Naive thymus-derived CD8-positive, alpha-beta T cell (primary cell): ENCODE results near the gene FAM83G. TPM values are rescaled to one million over a fixed set of nuclear protein-coding genes. Genes with fewer than 3 reads are reported as not detected.
A peak's percentile ranks its signal among the peaks of the same experiment; 100 is the strongest.

ENCODE experiments used
- ATAC-seq, 2 donors: fragments of 150-1000 bp; cut with Tn5 transposase in 1 of 2; sonication (Bioruptor Pico), chemical (Tn5 transposase) in 1 of 2; 1 replicate in 1 of 2; 2 replicates in 1 of 2; pipeline ENCODE4 v1.10.0; 2021; ENCODE audit warnings: mild to moderate bottlenecking in 2 of 2, moderate library complexity in 2 of 2
- POLR2A ChIA-PET: fragments of 350-600 bp; sonication (Branson Sonifier 250); formaldehyde crosslinking; loops from one replicate; lab custom pipeline; 2021; ENCODE audit warnings: antibody characterized with exemption; lab: Charles Lee
- DNase-seq, 10 donors: peaks; one replicate each; pipeline versions ENCODE4 v3.0.0 to v3.0.0-alpha.2; 2020 to 2022
- H3K27ac Mint-ChIP-seq, 10 donors: one replicate each; pipeline ENCODE4 v1.8.0; 2020 to 2022; ENCODE audit warnings: mild to moderate bottlenecking in 10 of 10, mixed read lengths in 10 of 10, moderate library complexity in 4 of 10, inconsistent platforms in 1 of 10
- H3K27me3 Mint-ChIP-seq, 5 donors: one replicate each; pipeline ENCODE4 v1.8.0; 2021 to 2022; ENCODE audit warnings: mixed read lengths in 5 of 5
- H3K36me3 Mint-ChIP-seq, 3 donors: one replicate each; pipeline ENCODE4 v1.8.0; 2020 to 2022; ENCODE audit warnings: mixed read lengths in 3 of 3, mild to moderate bottlenecking in 2 of 3, inconsistent platforms in 1 of 3
- H3K4me1 Mint-ChIP-seq, 4 donors: one replicate each; pipeline ENCODE4 v1.8.0; 2021 to 2022; ENCODE audit warnings: mixed read lengths in 4 of 4
- H3K4me3 Mint-ChIP-seq, 10 donors: one replicate each; pipeline ENCODE4 v1.8.0; 2020 to 2022; ENCODE audit warnings: mild to moderate bottlenecking in 10 of 10, mixed read lengths in 10 of 10, moderate library complexity in 6 of 10, inconsistent platforms in 1 of 10
- H3K9me3 Mint-ChIP-seq, 9 donors: one replicate each; pipeline ENCODE4 v1.8.0; 2020 to 2022; ENCODE audit warnings: mixed read lengths in 9 of 9, mild to moderate bottlenecking in 3 of 9, inconsistent platforms in 1 of 9, moderate library complexity in 1 of 9
- polyA plus RNA-seq, 3 donors: library from polyadenylated mRNA; unstranded; fragments of 300-500 nt; fragmentation: Illumina TruSeq; gene quantifications; one replicate each; pipeline ENCODE4 v1.2.3, GENCODE V29; 2021
- total RNA-seq, 8 experiments: library from RNA in 2 of 8; stranded (reverse) in 2 of 8; gene quantifications; one replicate each; pipeline ENCODE4 v1.2.3 and lab custom pipeline; 2021 to 2026

The FAM83G gene
- total and polyA plus RNA-seq, 5 experiments from 2014 or later, result 1.5 to 8.9 (median 3.5) TPM

- peak overlapping the region in 8 of 10 donors; percentile 27 to 83 (median 78) for H3K27ac Mint-ChIP-seq
- DNase-seq, result peak in 2 of 10 donors; percentile 25 to 30
Observed at GRCh38 chr17:19002805-19003542, 1.6 kb downstream of the FAM83G start.

GRCh38 chr17:19001907-19002590, 2.5 kb downstream of the FAM83G start:
- Mint-ChIP-seq H3K36me3 (no peaks in the 10 kb centered on the region), H3K9me3 (no peaks in the 10 kb centered on the region), H3K27ac (peak overlapping the region in 1 of 10 donors; percentile 50), H3K4me3 (peak overlapping the region in 8 of 10 donors; percentile 4 to 92 (median 74)), H3K27me3 (no peaks in the 10 kb centered on the region), H3K4me1 (peaks cover 11 to 40% (median 32%) of the 10 kb centered on the region in 4 donors)
- POLR2A ChIA-PET, result interaction anchor here (0.6 to 1.5 kb wide), 8 partner anchors 8 to 77 kb away, joined by 3 to 6 read pairs (median 3); no protein-coding TSS in a partner anchor
- no peak for DNase-seq
- no peak for ATAC-seq

More at GRCh38 chr17:19002805-19003542, 1.6 kb downstream of the FAM83G start:
- Mint-ChIP-seq H3K4me1 (peaks cover 11 to 46% (median 39%) of the 10 kb centered on the region in 4 donors), H3K36me3 (no peaks in the 10 kb centered on the region), H3K27me3 (no peaks in the 10 kb centered on the region), H3K9me3 (no peaks in the 10 kb centered on the region), H3K4me3 (peak overlapping the region; percentile 67 to 92 (median 86))
- peak; percentile 23 to 42 for ATAC-seq
- POLR2A ChIA-PET, result interaction anchor here (0.6 to 1.3 kb wide), 6 partner anchors 9 to 78 kb away, joined by 3 to 6 read pairs (median 3); no protein-coding TSS in a partner anchor

DNA sequence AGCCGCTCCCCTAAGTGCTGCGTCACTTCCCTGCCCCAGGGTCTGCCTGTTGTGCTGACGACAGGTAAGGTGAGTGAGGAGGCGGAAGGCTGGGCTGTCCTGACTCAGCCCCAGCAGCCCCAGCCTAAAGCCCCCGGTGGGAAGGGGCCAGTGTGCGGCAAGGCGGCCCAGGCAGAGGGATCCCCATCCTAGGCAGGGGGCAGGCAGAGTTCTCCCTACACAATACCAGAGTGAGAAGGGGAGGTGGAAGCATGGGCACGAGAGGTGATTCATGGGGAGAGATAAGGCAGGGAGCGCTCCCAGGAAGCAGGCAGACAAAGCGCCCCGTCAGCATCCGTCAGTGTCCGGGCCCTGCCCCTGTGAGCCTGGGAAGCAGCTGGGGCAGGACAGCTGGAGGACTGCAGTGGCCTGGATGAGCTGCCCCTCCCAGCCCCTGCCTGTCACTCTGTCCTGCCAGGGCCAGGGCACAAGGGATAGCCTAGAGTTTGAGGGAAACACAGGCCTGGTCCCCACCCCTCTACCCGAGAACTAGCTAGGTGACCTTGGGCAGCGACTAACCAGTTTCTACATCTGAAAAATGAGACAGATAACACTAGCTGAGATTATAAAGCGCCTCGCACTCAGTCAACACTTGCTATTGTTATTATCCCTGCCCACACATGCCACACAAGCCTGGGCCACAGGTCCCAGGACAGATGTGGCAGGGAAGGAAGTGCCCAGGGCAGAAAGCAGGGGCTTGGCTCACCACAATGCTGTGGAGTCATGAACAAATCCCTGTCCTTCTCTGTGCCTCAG, 3.8 kb downstream of the FAM83G start:
- H3K27me3 Mint-ChIP-seq, result no peaks in the 10 kb centered on the region
- DNase-seq, result no peak
- H3K4me3 Mint-ChIP-seq, result no peak overlapping the region
- peaks cover 9 to 37% (median 29%) of the 10 kb centered on the region in 4 donors for H3K4me1 Mint-ChIP-seq
- ATAC-seq, result no peak
- peaks cover 0 to 4% (median 2%) of the 10 kb centered on the region in 3 donors for H3K36me3 Mint-ChIP-seq
- POLR2A ChIA-PET, result interaction anchor here (0.9 to 1.5 kb wide), 2 partner anchors 9 to 10 kb away, joined by 3 read pairs; no protein-coding TSS in a partner anchor
- H3K27ac Mint-ChIP-seq, result peak overlapping the region in 1 of 10 donors; percentile 53
- H3K9me3 Mint-ChIP-seq, result peaks cover 0 to 7% (median 0%) of the 10 kb centered on the region in 9 donors

- DNase-seq (no peak), ATAC-seq (no peak)
- POLR2A ChIA-PET, result no interaction called here
- H3K36me3 Mint-ChIP-seq, result peaks cover 2 to 9% (median 7%) of the 10 kb centered on the region in 3 donors
- H3K27ac Mint-ChIP-seq, result no peak overlapping the region
- peaks cover 9 to 34% (median 28%) of the 10 kb centered on the region in 4 donors for H3K4me1 Mint-ChIP-seq
- H3K9me3 Mint-ChIP-seq, result peaks cover 0 to 12% (median 6%) of the 10 kb centered on the region in 9 donors
- no peak overlapping the region for H3K4me3 Mint-ChIP-seq
- no peaks in the 10 kb centered on the region for H3K27me3 Mint-ChIP-seq
Observed at GRCh38 chr17:18999911-19000310, 4.7 kb downstream of the FAM83G start.

- Mint-ChIP-seq H3K27me3 (no peaks in the 10 kb centered on the region), H3K27ac (no peak overlapping the region), H3K9me3 (peaks cover 0 to 12% (median 8%) of the 10 kb centered on the region in 9 donors), H3K4me1 (peaks cover 9 to 32% (median 27%) of the 10 kb centered on the region in 4 donors), H3K36me3 (peaks cover 2 to 9% (median 7%) of the 10 kb centered on the region in 3 donors), H3K4me3 (no peak overlapping the region)
- ATAC-seq, result no peak
- DNase-seq, result no peak
- POLR2A ChIA-PET, result no interaction called here
Observed at GRCh38 chr17:18999394-18999793, 5.2 kb downstream of the FAM83G start.

DNA sequence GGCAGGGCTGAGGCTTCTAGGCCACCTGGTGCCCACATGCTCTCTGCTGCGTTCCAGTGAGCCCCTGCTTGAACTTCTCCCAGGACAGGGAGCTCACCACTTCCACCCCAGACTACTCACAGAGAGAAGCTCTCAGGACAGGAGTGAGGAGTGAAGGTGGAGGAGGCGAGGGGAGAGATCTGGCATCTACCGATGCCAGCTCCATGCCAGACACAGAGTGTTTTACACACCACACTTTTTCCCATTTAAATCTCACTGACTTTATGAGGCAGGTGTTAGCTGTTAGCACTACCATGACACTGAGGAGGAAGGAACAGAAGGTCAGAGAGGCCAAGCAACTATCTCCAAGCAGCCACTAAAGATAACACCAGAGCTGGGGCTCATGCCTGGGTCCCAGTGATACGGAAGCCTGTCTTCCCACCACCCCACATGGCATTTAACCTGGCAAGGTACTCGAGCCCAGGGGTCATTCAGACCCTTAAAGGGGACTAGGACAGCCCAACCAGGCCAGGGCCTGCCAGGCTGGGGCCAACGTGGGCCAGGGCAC, 6.8 kb downstream of the FAM83G start:
- H3K9me3 Mint-ChIP-seq, result peaks cover 0 to 12% (median 8%) of the 10 kb centered on the region in 9 donors
- DNase-seq, result no peak
- H3K4me1 Mint-ChIP-seq, result peaks cover 12 to 39% (median 33%) of the 10 kb centered on the region in 4 donors
- H3K27me3 Mint-ChIP-seq, result no peaks in the 10 kb centered on the region
- POLR2A ChIA-PET, result no interaction called here
- no peak overlapping the region for H3K4me3 Mint-ChIP-seq
- H3K36me3 Mint-ChIP-seq, result peaks cover 2 to 9% (median 7%) of the 10 kb centered on the region in 3 donors
- no peak for ATAC-seq
- H3K27ac Mint-ChIP-seq, result no peak overlapping the region

GRCh38 chr17:18996458-18996857, 8.1 kb downstream of the FAM83G start:
- H3K4me1 Mint-ChIP-seq, result peaks cover 11 to 40% (median 27%) of the 10 kb centered on the region in 4 donors
- POLR2A ChIA-PET, result interaction anchor here (1.7 kb wide), 1 partner anchor 22 kb away, joined by 4 read pairs; no protein-coding TSS in a partner anchor
- peaks cover 2 to 9% (median 7%) of the 10 kb centered on the region in 3 donors for H3K36me3 Mint-ChIP-seq
- no peak for DNase-seq
- H3K27ac Mint-ChIP-seq, result peak overlapping the region in 1 of 10 donors; percentile 9
- H3K9me3 Mint-ChIP-seq, result peaks cover 0 to 12% (median 8%) of the 10 kb centered on the region in 9 donors
- no peak for ATAC-seq
- H3K27me3 Mint-ChIP-seq, result no peaks in the 10 kb centered on the region
- no peak overlapping the region for H3K4me3 Mint-ChIP-seq

DNA sequence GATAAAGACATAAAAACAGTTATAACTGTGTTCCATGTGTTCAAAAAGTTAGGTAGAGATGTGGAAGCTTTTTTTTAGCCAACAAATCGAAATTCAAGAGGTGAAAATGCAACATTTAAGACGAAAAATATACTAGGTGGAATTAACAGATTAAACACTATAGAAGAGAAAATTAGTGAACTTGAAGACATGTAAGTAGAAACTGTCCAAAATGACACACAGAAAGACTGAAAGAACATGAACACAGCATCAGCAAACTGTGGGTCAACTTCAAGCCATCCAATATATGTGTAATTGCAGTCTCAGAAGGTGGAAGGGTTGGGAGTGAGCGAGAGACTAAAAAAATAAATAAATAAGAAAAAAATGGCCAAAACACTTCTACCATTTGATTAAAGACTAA, 9.3 kb downstream of the FAM83G start:
- ATAC-seq (no peak), DNase-seq (no peak)
- H3K9me3 Mint-ChIP-seq, result peaks cover 0 to 12% (median 8%) of the 10 kb centered on the region in 9 donors
- peaks cover 11 to 38% (median 25%) of the 10 kb centered on the region in 4 donors for H3K4me1 Mint-ChIP-seq
- no peaks in the 10 kb centered on the region for H3K27me3 Mint-ChIP-seq
- H3K27ac Mint-ChIP-seq, result no peak overlapping the region
- no peak overlapping the region for H3K4me3 Mint-ChIP-seq
- POLR2A ChIA-PET, result no interaction called here
- H3K36me3 Mint-ChIP-seq, result peaks cover 2 to 9% (median 7%) of the 10 kb centered on the region in 3 donors

DNA sequence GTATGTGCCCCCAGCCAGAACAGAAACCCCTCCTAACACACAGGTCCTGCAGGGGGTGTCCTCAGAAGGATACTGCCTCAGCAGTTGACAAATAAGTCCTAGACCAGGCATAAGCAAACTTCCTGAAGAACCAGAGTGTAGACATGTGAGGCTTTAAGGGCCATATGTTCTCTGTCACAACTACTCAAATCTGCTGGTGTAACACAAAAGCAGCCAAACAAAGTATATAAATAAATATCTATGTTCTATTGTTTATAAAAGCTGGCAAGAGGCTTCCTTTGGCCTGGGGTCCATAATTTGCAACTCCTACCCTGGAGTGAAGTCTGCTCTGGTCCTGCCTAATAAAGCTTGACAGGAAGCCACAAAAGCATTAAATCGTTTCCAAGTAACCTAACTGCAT, 9.9 kb downstream of the FAM83G start:
- no peak for DNase-seq
- Mint-ChIP-seq H3K9me3 (peaks cover 0 to 12% (median 8%) of the 10 kb centered on the region in 9 donors), H3K36me3 (peaks cover 2 to 9% (median 7%) of the 10 kb centered on the region in 3 donors), H3K4me1 (peaks cover 13 to 38% (median 25%) of the 10 kb centered on the region in 4 donors), H3K27ac (peak overlapping the region in 1 of 10 donors; percentile 34), H3K4me3 (no peak overlapping the region), H3K27me3 (no peaks in the 10 kb centered on the region)
- ATAC-seq, result no peak
- POLR2A ChIA-PET, result interaction anchor here (1.1 kb wide), 1 partner anchor 8 kb away, joined by 3 read pairs; no protein-coding TSS in a partner anchor

DNA sequence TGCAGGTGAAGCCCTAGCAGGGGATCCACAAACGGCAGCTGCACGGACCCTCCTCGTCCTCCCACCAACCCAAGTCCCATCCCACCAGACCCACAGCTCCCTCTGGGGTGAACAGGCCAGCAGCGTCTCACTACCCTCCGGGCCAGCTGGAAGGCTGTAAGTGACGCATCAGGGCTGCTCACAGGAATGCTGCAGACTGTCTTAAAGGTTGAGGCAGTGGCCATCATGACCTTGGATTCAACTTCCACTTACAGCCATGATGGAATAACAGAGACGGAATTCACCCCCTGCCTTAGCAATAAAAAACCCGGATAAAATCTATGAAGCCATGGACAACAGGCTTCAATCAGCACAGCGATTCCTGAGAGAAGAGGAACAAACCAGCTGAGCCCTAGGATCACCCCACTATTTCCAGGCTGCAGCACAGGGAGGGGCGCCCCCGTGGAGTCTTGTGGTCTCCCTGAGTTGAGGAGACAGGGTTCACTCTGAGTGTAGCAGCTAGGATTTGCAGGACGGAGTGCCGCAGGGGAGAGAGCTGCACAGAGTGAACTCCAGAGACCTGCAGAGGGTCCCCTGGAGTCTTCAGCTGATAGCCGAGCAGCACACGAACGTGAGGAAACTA, 10.5 kb downstream of the FAM83G start:
- ATAC-seq (no peak), DNase-seq (no peak)
- H3K27ac Mint-ChIP-seq, result peak overlapping the region in 1 of 10 donors; percentile 34
- POLR2A ChIA-PET, result interaction anchor here (1.1 kb wide), 1 partner anchor 9 kb away, joined by 3 read pairs; no protein-coding TSS in a partner anchor
- peaks cover 13 to 38% (median 25%) of the 10 kb centered on the region in 4 donors for H3K4me1 Mint-ChIP-seq
- peaks cover 2 to 9% (median 7%) of the 10 kb centered on the region in 3 donors for H3K36me3 Mint-ChIP-seq
- peaks cover 0 to 12% (median 8%) of the 10 kb centered on the region in 9 donors for H3K9me3 Mint-ChIP-seq
- no peaks in the 10 kb centered on the region for H3K27me3 Mint-ChIP-seq
- peak overlapping the region in 1 of 10 donors; percentile 69 for H3K4me3 Mint-ChIP-seq
